Tibial nerve (tissue), 4 donors: ENCODE data around the gene CRYBG1. TPM values are rescaled to one million over a fixed set of nuclear protein-coding genes. Genes with fewer than 3 reads are reported as not detected.
"Not testable (repeated sequence)": the region's sequence is repeated elsewhere in the genome, so short reads cannot be mapped to it uniquely, and the experiment has no call there.

Experiments used
- DNase-seq, 2 donors: peaks; one replicate each; pipeline ENCODE4 v3.0.0-alpha.2; 2019; ENCODE audit warnings: low spot score in 2 of 2
- H3K27ac ChIP-seq, 4 donors: fragments of 200-600 bp; sonication (generic) in 3 of 4; one replicate each; pipeline ENCODE4 v1.5.1; 2017 to 2019; ENCODE audit warnings: mild to moderate bottlenecking in 1 of 4
- H3K27me3 ChIP-seq, 2 donors: fragments of 200-600 bp; sonication (generic) in 1 of 2; one replicate each; pipeline versions ENCODE4 v1.5.1 to v1.6.0; 2017 to 2019
- H3K36me3 ChIP-seq, 3 donors: fragments of 200-600 bp; sonication (generic); one replicate each; pipeline ENCODE4 v1.5.1; 2018 to 2019
- H3K4me1 ChIP-seq, 4 donors: fragments of 200-600 bp; sonication (generic) in 3 of 4; one replicate each; pipeline ENCODE4 v1.5.1; 2017 to 2019
- H3K4me3 ChIP-seq, 4 donors: fragments of 200-600 bp; sonication (generic) in 3 of 4; one replicate each; pipeline ENCODE4 v1.5.1; 2017 to 2019; ENCODE audit warnings: mild to moderate bottlenecking in 1 of 4, moderate library complexity in 1 of 4
- H3K9me3 ChIP-seq, 4 donors: fragments of 200-600 bp; sonication (generic) in 3 of 4; one replicate each; pipeline ENCODE4 v1.5.1; 2017 to 2019
- EP300 ChIP-seq, 2 donors: sonication (generic); formaldehyde crosslinking; IDR thresholded peaks; one replicate each; pipeline ENCODE4 v1.6.1; 2017; ENCODE audit warnings: antibody characterized with exemption in 2 of 2, mild to moderate bottlenecking in 1 of 2
- POLR2A ChIP-seq, 2 donors: fragments of 450-650 bp; IDR thresholded peaks; one replicate each; pipeline ENCODE4 v1.6.1; 2017; ENCODE audit warnings: antibody characterized with exemption in 2 of 2, mild to moderate bottlenecking in 2 of 2, moderate library complexity in 2 of 2
- WGBS, 2 donors: methylation state at CpG; one replicate each; pipeline ENCODE4 v1.1.5; 2018; 5-methylcytosine and 5-hydroxymethylcytosine counted together
- total RNA-seq, 4 donors: library from RNA; depleted of rRNA; stranded (reverse); fragments of >200 nt; gene quantifications; one replicate each; pipeline ENCODE4 v1.1.0, GENCODE V29; 2016
- TF ChIP-seq, protein P1 (sequence below), 5 experiments: fragments of 200-600 bp in 3 of 5; fragments of 450-650 bp in 2 of 5; sonication (generic) in 3 of 5; IDR thresholded peaks; one replicate each; pipeline ENCODE4 v1.5.1; 2016 to 2019; ENCODE audit warnings: antibody characterized with exemption in 5 of 5, mild to moderate bottlenecking in 3 of 5, moderate library complexity in 2 of 5

CRYBG1 gene
- total RNA-seq, 4 donors from 2014 or later = 5.9 to 15.3 (median 8.1) TPM

DNA sequence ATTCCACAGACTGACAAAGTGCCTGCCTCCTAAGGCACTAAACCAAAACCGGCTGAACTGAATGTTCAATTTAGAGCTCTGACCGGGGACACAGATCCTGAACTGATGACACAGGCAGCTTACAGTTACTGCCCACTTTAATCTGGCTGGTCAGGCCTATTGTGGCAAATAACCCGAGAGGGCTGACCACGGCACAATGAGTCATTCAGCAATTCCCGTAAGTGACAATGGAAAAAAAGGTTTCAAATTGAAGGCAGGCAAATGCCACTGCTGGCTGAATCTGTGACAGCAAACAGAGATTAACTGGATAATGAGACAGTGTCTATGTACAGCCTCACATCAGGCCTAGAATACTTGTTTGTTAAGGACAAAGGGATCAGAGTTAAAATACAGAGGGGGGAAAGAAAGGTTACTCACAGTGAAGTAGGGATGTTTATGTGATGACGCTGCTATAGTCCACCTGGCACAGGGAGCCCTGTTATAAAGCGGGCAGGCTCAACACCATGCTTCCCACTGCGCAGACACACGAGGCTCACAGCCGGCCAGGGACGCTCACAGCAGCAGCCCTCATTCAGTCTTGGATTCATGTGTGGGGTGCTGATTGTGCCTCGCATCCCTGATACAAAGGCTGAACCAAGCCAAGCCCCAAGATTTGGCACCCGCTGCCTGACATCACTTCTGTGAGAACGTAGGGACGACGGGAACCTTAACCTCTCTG, 214.4 kb downstream of the CRYBG1 start:
- no peak for DNase-seq
- H3K36me3 ChIP-seq = peaks cover 0 to 44% (median 4%) of the 10 kb centered on the region in 3 donors
- H3K4me1 ChIP-seq = peaks cover 0 to 12% (median 0%) of the 10 kb centered on the region in 4 donors
- H3K27me3 ChIP-seq = no peaks in the 10 kb centered on the region
- no peak overlapping the region for H3K4me3 ChIP-seq
- WGBS, 2 donors = 57 to 66% methylated on average over 16 of the region's 16 CpGs
- peak in 1 of 2 donors; percentile 22 for TF ChIP-seq EP300 (IDR thresholded peaks at IDR 0.05)
- TF ChIP-seq, protein P1, sequence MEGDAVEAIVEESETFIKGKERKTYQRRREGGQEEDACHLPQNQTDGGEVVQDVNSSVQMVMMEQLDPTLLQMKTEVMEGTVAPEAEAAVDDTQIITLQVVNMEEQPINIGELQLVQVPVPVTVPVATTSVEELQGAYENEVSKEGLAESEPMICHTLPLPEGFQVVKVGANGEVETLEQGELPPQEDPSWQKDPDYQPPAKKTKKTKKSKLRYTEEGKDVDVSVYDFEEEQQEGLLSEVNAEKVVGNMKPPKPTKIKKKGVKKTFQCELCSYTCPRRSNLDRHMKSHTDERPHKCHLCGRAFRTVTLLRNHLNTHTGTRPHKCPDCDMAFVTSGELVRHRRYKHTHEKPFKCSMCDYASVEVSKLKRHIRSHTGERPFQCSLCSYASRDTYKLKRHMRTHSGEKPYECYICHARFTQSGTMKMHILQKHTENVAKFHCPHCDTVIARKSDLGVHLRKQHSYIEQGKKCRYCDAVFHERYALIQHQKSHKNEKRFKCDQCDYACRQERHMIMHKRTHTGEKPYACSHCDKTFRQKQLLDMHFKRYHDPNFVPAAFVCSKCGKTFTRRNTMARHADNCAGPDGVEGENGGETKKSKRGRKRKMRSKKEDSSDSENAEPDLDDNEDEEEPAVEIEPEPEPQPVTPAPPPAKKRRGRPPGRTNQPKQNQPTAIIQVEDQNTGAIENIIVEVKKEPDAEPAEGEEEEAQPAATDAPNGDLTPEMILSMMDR (IDR thresholded peaks at IDR 0.05) = no peak
- H3K27ac ChIP-seq = peak overlapping the region in 2 of 4 donors; percentile 70 to 79
- H3K9me3 ChIP-seq = no peaks in the 10 kb centered on the region

GRCh38 chr6:106579281-106579680, 218.8 kb downstream of the CRYBG1 start:
- TF ChIP-seq, protein P1 (IDR thresholded peaks at IDR 0.05) = no peak
- Histone ChIP-seq H3K27me3 (no peaks in the 10 kb centered on the region), H3K27ac (no peak overlapping the region), H3K4me1 (peaks cover 0 to 10% (median 0%) of the 10 kb centered on the region in 4 donors), H3K9me3 (no peaks in the 10 kb centered on the region), H3K36me3 (peaks cover 0 to 48% (median 0%) of the 10 kb centered on the region in 3 donors), H3K4me3 (no peak overlapping the region)
- 91 to 93% methylated on average over 2 of the region's 2 CpGs for WGBS, 2 donors
- no peak for DNase-seq

- WGBS, 2 donors = 52 to 73% methylated on average over 1 of the region's 1 CpG
- no peak for TF ChIP-seq EP300 (IDR thresholded peaks at IDR 0.05)
- TF ChIP-seq, protein P1 (IDR thresholded peaks at IDR 0.05) = no peak
- no peak for TF ChIP-seq POLR2A (IDR thresholded peaks at IDR 0.05)
- Histone ChIP-seq H3K4me1 (no peaks in the 10 kb centered on the region), H3K9me3 (no peaks in the 10 kb centered on the region), H3K27me3 (no peaks in the 10 kb centered on the region), H3K4me3 (no peak overlapping the region), H3K36me3 (peaks cover 0 to 60% (median 0%) of the 10 kb centered on the region in 3 donors), H3K27ac (no peak overlapping the region)
- no peak for DNase-seq
Measured at GRCh38 chr6:106581468-106581867, 221.0 kb downstream of the CRYBG1 start.

- peaks cover 0 to 53% (median 0%) of the 10 kb centered on the region in 3 donors for H3K36me3 ChIP-seq
- H3K4me1 ChIP-seq = peaks cover 0 to 7% (median 0%) of the 10 kb centered on the region in 4 donors
- DNase-seq = no peak
- no peaks in the 10 kb centered on the region for H3K27me3 ChIP-seq
- no peaks in the 10 kb centered on the region for H3K9me3 ChIP-seq
- WGBS, 2 donors = 96% methylated on average over 4 of the region's 4 CpGs
- no peak overlapping the region for H3K4me3 ChIP-seq
- H3K27ac ChIP-seq = no peak overlapping the region
- TF ChIP-seq, protein P1 (IDR thresholded peaks at IDR 0.05) = no peak
- TF ChIP-seq POLR2A (IDR thresholded peaks at IDR 0.05) = no peak
- no peak for TF ChIP-seq EP300 (IDR thresholded peaks at IDR 0.05)
Measured at GRCh38 chr6:106586815-106587415, 226.4 kb downstream of the CRYBG1 start.

DNA sequence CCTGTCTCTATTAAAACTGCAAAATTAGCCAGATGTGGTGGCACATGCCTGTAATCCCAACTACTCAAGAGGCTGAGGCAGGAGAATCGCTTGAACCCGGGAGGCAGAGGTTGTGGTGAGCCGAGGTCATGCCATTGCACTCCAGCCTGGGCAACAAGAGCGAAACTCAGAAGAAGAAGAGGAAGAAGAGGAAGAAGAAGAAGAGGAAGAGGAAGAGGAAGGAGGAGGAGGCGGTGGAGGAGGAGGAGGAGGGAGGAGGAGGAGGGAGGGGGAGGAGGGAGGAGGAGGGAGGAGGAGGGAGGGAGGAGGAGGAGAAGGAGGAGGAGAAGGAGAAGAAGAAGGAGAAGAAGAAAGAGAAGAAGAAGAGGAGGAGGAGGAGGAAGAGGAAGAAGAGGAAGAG, 228.4 kb downstream of the CRYBG1 start:
- H3K27me3 ChIP-seq, H3K4me1 ChIP-seq, H3K27ac ChIP-seq, H3K4me3 ChIP-seq, H3K9me3 ChIP-seq, DNase-seq: not testable (repeated sequence)
- peaks cover 0 to 43% (median 0%) of the 10 kb centered on the region in 3 donors for H3K36me3 ChIP-seq
- 71 to 79% methylated on average over 5 of the region's 5 CpGs for WGBS, 2 donors
